ENCODE data around the gene NDUFB10. TPM values are rescaled to one million over a fixed set of nuclear protein-coding genes. Genes with fewer than 3 reads are reported as not detected.

Gene NDUFB10
- 100 to 1,000 TPM; 113 to 118 TPM for total RNA-seq

GRCh38 chr16:1959269-1960039 is at the start of gene NDUFB10:
Gene NDUFB10 (plus strand): TSS chr16:1959538. CDS start chr16:1959625, 87 bp downstream.
- DNase-seq = peak; percentile 96
- Mint-ChIP-seq H3K4me3 (peak within 1 kb of the TSS; percentile 96), H3K9me3 (ENCODE audit: low read depth) (no peaks in the 10 kb centered on the region), H3K4me1 (peaks cover 34% of the 10 kb centered on the region), H3K27me3 (no peaks in the 10 kb centered on the region), H3K27ac (peak within 1 kb of the TSS; percentile 95), H3K36me3 (ENCODE audit: low read depth) (peaks cover 36% of the 10 kb centered on the region)
- ChIA-PET CTCF (interaction anchor here (0.6 kb wide), 1 partner anchor 17 kb away, joined by 3 read pairs; the partner anchor contains the start of gene MSRB1), POLR2A (interaction anchor here (1.4 to 2.5 kb wide), 2 partner anchors 12 to 196 kb away, joined by 5 to 14 read pairs; partner anchors contain the start of genes TBL3 and TRAF7)
- peak; percentile 77 for ATAC-seq
- intact Hi-C loops (cut with DNase I, micrococcal nuclease) = loop anchor here (1.0 to 5.0 kb wide), 8 partner anchors 16 to 1291 kb away; partner anchors contain the start of genes MSRB1 (in 2 of the 2), TRAF7 (in 2 of the 2), EME2 (in 1 of the 2) and MRPS34 (in 1 of the 2)

GRCh38 chr16:1909561-1910231 is 49.6 kb upstream of the NDUFB10 start:
- ChIA-PET CTCF (interaction anchor here (0.9 kb wide), 1 partner anchor 44 kb away, joined by 4 read pairs; no protein-coding TSS in a partner anchor), POLR2A (no interaction called here)
- H3K36me3 Mint-ChIP-seq (ENCODE audit: low read depth) = no peaks in the 10 kb centered on the region
- no peak overlapping the region for H3K27ac Mint-ChIP-seq
- intact Hi-C loops (cut with DNase I, micrococcal nuclease) = no loop called here
- H3K4me3 Mint-ChIP-seq = no peak overlapping the region
- ATAC-seq = no peak
- H3K27me3 Mint-ChIP-seq = peaks cover 2% of the 10 kb centered on the region
- no peaks in the 10 kb centered on the region for H3K9me3 Mint-ChIP-seq (ENCODE audit: low read depth)
- H3K4me1 Mint-ChIP-seq = no peaks in the 10 kb centered on the region
- DNase-seq = no peak

- intact Hi-C loops (cut with DNase I, micrococcal nuclease) = no loop called here
- Mint-ChIP-seq H3K4me1 (no peaks in the 10 kb centered on the region), H3K4me3 (no peak overlapping the region), H3K9me3 (ENCODE audit: low read depth) (no peaks in the 10 kb centered on the region), H3K36me3 (ENCODE audit: low read depth) (no peaks in the 10 kb centered on the region), H3K27ac (no peak overlapping the region), H3K27me3 (peaks cover 12% of the 10 kb centered on the region)
- ChIA-PET POLR2A (no interaction called here), CTCF (no interaction called here)
- DNase-seq (no peak), ATAC-seq (no peak)
Measured at GRCh38 chr16:1911467-1912214, 47.7 kb upstream of the NDUFB10 start.

- H3K4me1 Mint-ChIP-seq = no peaks in the 10 kb centered on the region
- ChIA-PET CTCF (no interaction called here), POLR2A (no interaction called here)
- no peak overlapping the region for H3K4me3 Mint-ChIP-seq
- DNase-seq = no peak
- no peaks in the 10 kb centered on the region for H3K9me3 Mint-ChIP-seq (ENCODE audit: low read depth)
- ATAC-seq = no peak
- intact Hi-C loops (cut with DNase I, micrococcal nuclease) = no loop called here
- H3K27ac Mint-ChIP-seq = no peak overlapping the region
- peaks cover 16% of the 10 kb centered on the region for H3K27me3 Mint-ChIP-seq
- H3K36me3 Mint-ChIP-seq (ENCODE audit: low read depth) = no peaks in the 10 kb centered on the region
Measured at GRCh38 chr16:1912215-1912543, 47.2 kb upstream of the NDUFB10 start.

GRCh38 chr16:1913327-1914083 is 45.8 kb upstream of the NDUFB10 start:
- CTCF ChIA-PET = interaction anchor here (0.6 kb wide), 1 partner anchor 475 kb away, joined by 3 read pairs; no protein-coding TSS in a partner anchor
- H3K4me3 Mint-ChIP-seq = no peak overlapping the region

GRCh38 chr16:1914084-1914608 is 45.2 kb upstream of the NDUFB10 start:
- Mint-ChIP-seq H3K4me3 (no peak overlapping the region), H3K4me1 (no peaks in the 10 kb centered on the region), H3K9me3 (ENCODE audit: low read depth) (no peaks in the 10 kb centered on the region), H3K27ac (no peak overlapping the region), H3K36me3 (ENCODE audit: low read depth) (no peaks in the 10 kb centered on the region), H3K27me3 (peaks cover 24% of the 10 kb centered on the region)
- POLR2A ChIA-PET = no interaction called here
- ATAC-seq (no peak), DNase-seq (no peak)
- intact Hi-C loops (cut with DNase I, micrococcal nuclease) = no loop called here
- CTCF ChIA-PET = no interaction called here

More at GRCh38 chr16:1913327-1914083, 45.8 kb upstream of the NDUFB10 start:
- Mint-ChIP-seq H3K27ac (no peak overlapping the region), H3K27me3 (peaks cover 20% of the 10 kb centered on the region), H3K9me3 (ENCODE audit: low read depth) (no peaks in the 10 kb centered on the region), H3K4me1 (no peaks in the 10 kb centered on the region), H3K36me3 (ENCODE audit: low read depth) (no peaks in the 10 kb centered on the region)
- ATAC-seq (no peak), DNase-seq (no peak)
- intact Hi-C loops (cut with DNase I, micrococcal nuclease) = no loop called here
- POLR2A ChIA-PET = no interaction called here

GRCh38 chr16:1914988-1915387 is 44.4 kb upstream of the NDUFB10 start:
- ATAC-seq = no peak
- H3K9me3 Mint-ChIP-seq (ENCODE audit: low read depth) = no peaks in the 10 kb centered on the region
- DNase-seq = no peak
- CTCF ChIA-PET = interaction anchor here (0.6 kb wide), 1 partner anchor 499 kb away, joined by 4 read pairs; no protein-coding TSS in a partner anchor
- no peaks in the 10 kb centered on the region for H3K36me3 Mint-ChIP-seq (ENCODE audit: low read depth)
- POLR2A ChIA-PET = no interaction called here
- no peak overlapping the region for H3K27ac Mint-ChIP-seq
- intact Hi-C loops (cut with DNase I, micrococcal nuclease) = no loop called here
- H3K4me3 Mint-ChIP-seq = no peak overlapping the region
- peaks cover 26% of the 10 kb centered on the region for H3K27me3 Mint-ChIP-seq
- no peaks in the 10 kb centered on the region for H3K4me1 Mint-ChIP-seq

- H3K9me3 Mint-ChIP-seq (ENCODE audit: low read depth) = no peaks in the 10 kb centered on the region
- no peaks in the 10 kb centered on the region for H3K36me3 Mint-ChIP-seq (ENCODE audit: low read depth)
- ATAC-seq (no peak), DNase-seq (no peak)
- no peak overlapping the region for H3K27ac Mint-ChIP-seq
- ChIA-PET POLR2A (interaction anchor here (0.6 kb wide), 1 partner anchor 670 kb away, joined by 4 read pairs; no protein-coding TSS in a partner anchor), CTCF (interaction anchor here (0.5 to 0.6 kb wide), 2 partner anchors 23 to 498 kb away, joined by 4 read pairs; no protein-coding TSS in a partner anchor)
- intact Hi-C loops (cut with DNase I, micrococcal nuclease) = no loop called here
- H3K4me3 Mint-ChIP-seq = no peak overlapping the region
- H3K27me3 Mint-ChIP-seq = peaks cover 35% of the 10 kb centered on the region
- H3K4me1 Mint-ChIP-seq = no peaks in the 10 kb centered on the region
Measured at GRCh38 chr16:1915732-1916639, 43.4 kb upstream of the NDUFB10 start.

- Mint-ChIP-seq H3K9me3 (ENCODE audit: low read depth) (no peaks in the 10 kb centered on the region), H3K27ac (no peak overlapping the region), H3K4me3 (no peak overlapping the region), H3K4me1 (no peaks in the 10 kb centered on the region), H3K27me3 (peaks cover 41% of the 10 kb centered on the region), H3K36me3 (ENCODE audit: low read depth) (no peaks in the 10 kb centered on the region)
- DNase-seq (no peak), ATAC-seq (no peak)
- intact Hi-C loops (cut with DNase I, micrococcal nuclease) = no loop called here
- ChIA-PET CTCF (no interaction called here), POLR2A (interaction anchor here (0.6 kb wide), 2 partner anchors 65 to 670 kb away, joined by 3 to 4 read pairs; no protein-coding TSS in a partner anchor)
Measured at GRCh38 chr16:1916640-1916990, 42.7 kb upstream of the NDUFB10 start.

- CTCF ChIA-PET = no interaction called here
- no peak for ATAC-seq
- Mint-ChIP-seq H3K27me3 (peaks cover 41% of the 10 kb centered on the region), H3K4me1 (no peaks in the 10 kb centered on the region), H3K4me3 (no peak overlapping the region), H3K9me3 (ENCODE audit: low read depth) (no peaks in the 10 kb centered on the region), H3K27ac (no peak overlapping the region), H3K36me3 (ENCODE audit: low read depth) (no peaks in the 10 kb centered on the region)
- no peak for DNase-seq
- intact Hi-C loops (cut with DNase I, micrococcal nuclease) = no loop called here
- POLR2A ChIA-PET = interaction anchor here (0.6 kb wide), 1 partner anchor 66 kb away, joined by 3 read pairs; no protein-coding TSS in a partner anchor
Measured at GRCh38 chr16:1917056-1917664, 42.2 kb upstream of the NDUFB10 start.
